Limb (tissue), 2 donors: ENCODE results near the gene RBM28.

Experiments
- DNase-seq, 2 donors: peaks; one replicate each; pipeline ENCODE4 v3.0.0-alpha.2; 2016; ENCODE audit errors: extremely low spot score in 2 of 2

The RBM28 gene

GRCh38 chr7:128262273-128263028 lies 81.3 kb downstream of the RBM28 start:
- no peak for DNase-seq

GRCh38 chr7:128260069-128260795 lies 83.5 kb downstream of the RBM28 start:
- no peak for DNase-seq

- peak; percentile 20 to 52 for DNase-seq
Measured at GRCh38 chr7:128259131-128260061, 84.3 kb downstream of the RBM28 start.

GRCh38 chr7:128257458-128257857 lies 86.2 kb downstream of the RBM28 start:
- no peak for DNase-seq

- DNase-seq = no peak
Measured at GRCh38 chr7:128255271-128255670, 88.4 kb downstream of the RBM28 start.

- DNase-seq = no peak
Measured at GRCh38 chr7:128254470-128254869, 89.2 kb downstream of the RBM28 start.

GRCh38 chr7:128253701-128254100 lies 90.0 kb downstream of the RBM28 start:
- no peak for DNase-seq

- no peak for DNase-seq
Measured at GRCh38 chr7:128251337-128251736, 92.4 kb downstream of the RBM28 start.
